Spleen (tissue), 11 donors: ENCODE data around the gene ADAMTS14. TPM values are rescaled to one million over a fixed set of nuclear protein-coding genes. Genes with fewer than 3 reads are reported as not detected.

ENCODE experiments used
- DNase-seq: peaks from one replicate; pipeline ENCODE4 v3.0.0-alpha.2; 2020
- H3K27ac ChIP-seq, 8 donors: fragments of 200-600 bp; sonication (generic) in 7 of 8; 1 replicate in 4 of 8; 2 replicates in 4 of 8; pipeline versions ENCODE4 v1.5.0 to v1.8.0; 2016 to 2021; ENCODE audit warnings: inconsistent platforms in 4 of 8, mild to moderate bottlenecking in 4 of 8, moderate library complexity in 1 of 8
- H3K27me3 ChIP-seq, 7 donors: fragments of 200-600 bp; sonication (generic) in 6 of 7; replicated peaks in 1 of 7; 1 replicate in 4 of 7; 2 replicates in 3 of 7; pipeline versions ENCODE4 v1.5.0 to v1.8.0; 2016 to 2021; ENCODE audit warnings: inconsistent platforms in 3 of 7, mild to moderate bottlenecking in 1 of 7
- H3K36me3 ChIP-seq, 6 donors: fragments of 200-600 bp; sonication (generic) in 5 of 6; 1 replicate in 4 of 6; 2 replicates in 2 of 6; pipeline versions ENCODE4 v1.5.0 to v1.8.0; 2016 to 2021; ENCODE audit warnings: inconsistent platforms in 2 of 6
- H3K4me1 ChIP-seq, 6 donors: fragments of 200-600 bp; sonication (generic) in 5 of 6; 1 replicate in 3 of 6; 2 replicates in 3 of 6; pipeline versions ENCODE4 v1.5.0 to v1.8.0; 2016 to 2021; ENCODE audit warnings: inconsistent platforms in 3 of 6
- H3K4me3 ChIP-seq, 8 donors: fragments of 200-600 bp; sonication (generic) in 7 of 8; 1 replicate in 4 of 8; 2 replicates in 4 of 8; pipeline versions ENCODE4 v1.5.0 to v1.8.0; 2016 to 2021; ENCODE audit warnings: inconsistent platforms in 4 of 8, mild to moderate bottlenecking in 4 of 8, moderate library complexity in 2 of 8
- H3K9me3 ChIP-seq, 8 donors: fragments of 200-600 bp; sonication (generic) in 7 of 8; 1 replicate in 4 of 8; 2 replicates in 4 of 8; pipeline versions ENCODE4 v1.5.0 to v1.8.0; 2016 to 2021; ENCODE audit warnings: inconsistent platforms in 4 of 8
- POLR2A ChIP-seq, 3 donors: fragments of 450-650 bp; IDR thresholded peaks; one replicate each; pipeline ENCODE4 v1.5.1; 2017; ENCODE audit warnings: antibody characterized with exemption in 3 of 3, mild to moderate bottlenecking in 1 of 3
- POLR2AphosphoS5 ChIP-seq, 3 donors: sonication (generic); formaldehyde crosslinking; IDR thresholded peaks; one replicate each; pipeline ENCODE4 v1.5.1; 2017; ENCODE audit warnings: antibody characterized with exemption in 3 of 3
- WGBS, 5 donors: extraction: QIAGEN DNeasy Blood & Tissue Kit in 3 of 5; methylation state at CpG; one replicate each; pipeline versions ENCODE4 v1.1.5 to v1.1.7; 2013 to 2018; 5-methylcytosine and 5-hydroxymethylcytosine counted together
- intact Hi-C: fragments of 100-400 bp; cut with DNase I; formaldehyde crosslinking; loops from one replicate; pipeline ENCODE4 v1.15.0; 2023; ENCODE audit warnings: low total_unique reads
- polyA plus RNA-seq, 3 donors: library from polyadenylated mRNA; stranded (reverse); fragments of 200-250 nt; gene quantifications; one replicate each; pipeline ENCODE4 v1.2.1, GENCODE V29; 2013
- total RNA-seq, 7 donors: library from RNA; depleted of rRNA in 3 of 7; stranded (reverse); fragments of >200 nt in 3 of 7; fragmentation: NEBNext Ultra II Directional in 4 of 7; extraction: Animal tissue kit (Norgen Biotek cat#: 25700) in 4 of 7; gene quantifications; one replicate each; pipeline versions ENCODE4 v1.1.0 to v1.2.1, GENCODE V29; 2016 to 2021
- TF ChIP-seq, protein P1 (sequence below), 11 experiments: fragments of 200-600 bp in 7 of 11; fragments of 450-650 bp in 4 of 11; sonication (generic) in 4 of 11; IDR thresholded peaks in 8 of 11; conservative IDR thresholded peaks in 3 of 11; 1 replicate in 7 of 11; 2 replicates in 4 of 11; pipeline versions ENCODE4 v1.4.0 to v1.8.0; 2016 to 2021; ENCODE audit warnings: antibody characterized with exemption in 11 of 11, inconsistent platforms in 4 of 11, mild to moderate bottlenecking in 1 of 11
- donor health status: healthy with polysubstance abuse.
- donor health status: DM: no; HTN: no; CAD: no; lungs with moderate emphysema.
- donor health status: DM: no; HTN: no; CAD: no.
- donor health status: Bipolar disorder and iron deficiency.
- donor health status: healthy.
- donor health status: DM: no; HTN: no; CAD: no.
- donor health status: DM: yes; HTN: yes; CAD: no.

Gene ADAMTS14
- total and polyA plus RNA-seq, 10 donors: 0.09 to 1.2 (median 0.36) TPM

DNA sequence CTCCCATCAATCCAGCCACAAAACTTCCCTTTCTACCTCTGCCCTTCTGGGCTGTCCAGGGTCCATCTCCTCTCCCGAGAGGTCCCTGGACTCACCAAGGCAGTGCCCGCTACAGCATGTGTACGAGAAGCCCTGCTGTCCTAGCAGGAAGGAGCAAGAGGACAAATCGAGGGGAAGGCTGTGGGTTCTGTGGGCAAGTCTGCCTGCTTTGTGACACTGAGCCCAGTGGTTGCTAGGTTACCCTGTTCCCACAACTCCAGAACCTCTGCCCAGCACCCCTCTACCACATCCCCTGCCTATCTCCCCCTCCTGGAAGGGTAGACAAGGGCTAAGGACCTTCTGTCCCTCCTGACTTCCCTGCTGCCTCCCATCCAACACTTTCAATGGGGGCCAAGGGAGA, 112.9 kb downstream of the ADAMTS14 start, which contains the start of gene TBATA:
TSS of gene TBATA (minus strand) at position 188 of the 400 bp plus-strand sequence. CDS start 1,998 bp downstream, outside the sequence.
- Histone ChIP-seq H3K4me1 (peaks cover 0 to 12% (median 0%) of the 10 kb centered on the region in 6 donors), H3K4me3 (no peak within 1 kb of the TSS), H3K27me3 (peaks cover 0 to 28% (median 0%) of the 10 kb centered on the region in 7 donors), H3K27ac (peak within 1 kb of the TSS in 2 of 8 donors; percentile 32 to 43), H3K9me3 (peaks cover 0 to 5% (median 0%) of the 10 kb centered on the region in 8 donors), H3K36me3 (no peaks in the 10 kb centered on the region)
- WGBS, 5 donors: 8 to 45% (median 31%) methylated on average over 2 to 4 of the region's 4 CpGs
- no peak for DNase-seq
- TF ChIP-seq, protein P1, sequence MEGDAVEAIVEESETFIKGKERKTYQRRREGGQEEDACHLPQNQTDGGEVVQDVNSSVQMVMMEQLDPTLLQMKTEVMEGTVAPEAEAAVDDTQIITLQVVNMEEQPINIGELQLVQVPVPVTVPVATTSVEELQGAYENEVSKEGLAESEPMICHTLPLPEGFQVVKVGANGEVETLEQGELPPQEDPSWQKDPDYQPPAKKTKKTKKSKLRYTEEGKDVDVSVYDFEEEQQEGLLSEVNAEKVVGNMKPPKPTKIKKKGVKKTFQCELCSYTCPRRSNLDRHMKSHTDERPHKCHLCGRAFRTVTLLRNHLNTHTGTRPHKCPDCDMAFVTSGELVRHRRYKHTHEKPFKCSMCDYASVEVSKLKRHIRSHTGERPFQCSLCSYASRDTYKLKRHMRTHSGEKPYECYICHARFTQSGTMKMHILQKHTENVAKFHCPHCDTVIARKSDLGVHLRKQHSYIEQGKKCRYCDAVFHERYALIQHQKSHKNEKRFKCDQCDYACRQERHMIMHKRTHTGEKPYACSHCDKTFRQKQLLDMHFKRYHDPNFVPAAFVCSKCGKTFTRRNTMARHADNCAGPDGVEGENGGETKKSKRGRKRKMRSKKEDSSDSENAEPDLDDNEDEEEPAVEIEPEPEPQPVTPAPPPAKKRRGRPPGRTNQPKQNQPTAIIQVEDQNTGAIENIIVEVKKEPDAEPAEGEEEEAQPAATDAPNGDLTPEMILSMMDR (IDR thresholded peaks at IDR 0.05 in 8 of 11, conservative IDR thresholded peaks at IDR 0.05 in 3 of 11): no peak
- no peak for TF ChIP-seq POLR2A (IDR thresholded peaks at IDR 0.05)
- no peak for TF ChIP-seq POLR2AphosphoS5 (IDR thresholded peaks at IDR 0.05)
- intact Hi-C loops: no loop called here

DNA sequence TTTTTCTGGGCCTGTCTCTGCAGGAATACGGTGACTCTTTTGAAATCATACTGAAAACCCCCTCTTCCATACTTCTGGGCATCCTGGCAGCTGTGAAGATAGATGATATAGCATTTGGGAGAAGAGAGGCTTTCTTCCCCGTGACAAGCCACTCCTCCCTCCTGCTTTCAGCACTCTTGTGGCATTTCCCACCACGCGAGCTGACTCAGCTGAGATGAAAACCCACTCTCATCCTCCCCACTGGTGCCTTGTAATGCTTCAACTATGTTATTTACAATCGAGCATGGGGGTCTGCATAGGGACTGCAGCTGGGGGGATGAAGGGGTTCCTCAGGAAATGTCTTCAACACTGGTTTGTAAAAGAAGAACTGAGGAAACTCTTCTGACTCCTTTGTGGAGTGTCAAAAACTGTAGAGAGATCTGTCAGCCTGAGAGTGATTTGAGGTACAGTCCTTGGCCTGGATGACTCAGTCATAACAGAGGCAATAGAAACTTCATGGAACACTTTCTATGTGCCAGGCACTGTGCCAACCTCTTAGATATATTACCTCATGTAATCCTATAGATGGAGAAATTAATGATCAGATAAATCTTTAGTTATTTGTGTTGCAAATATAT, 114.6 kb downstream of the ADAMTS14 start:
- Histone ChIP-seq H3K4me1 (peaks cover 0 to 12% (median 0%) of the 10 kb centered on the region in 6 donors), H3K27me3 (peaks cover 0 to 28% (median 0%) of the 10 kb centered on the region in 7 donors), H3K9me3 (peaks cover 0 to 5% (median 0%) of the 10 kb centered on the region in 8 donors), H3K27ac (peak overlapping the region in 1 of 8 donors; percentile 27), H3K4me3 (no peak overlapping the region), H3K36me3 (no peaks in the 10 kb centered on the region)
- no peak for DNase-seq
- intact Hi-C loops: no loop called here
- WGBS, 5 donors: 25 to 49% (median 34%) methylated on average over 5 of the region's 5 CpGs
- TF ChIP-seq, protein P1 (IDR thresholded peaks at IDR 0.05 in 8 of 11, conservative IDR thresholded peaks at IDR 0.05 in 3 of 11): no peak
- TF ChIP-seq POLR2AphosphoS5 (IDR thresholded peaks at IDR 0.05) (no peak), POLR2A (IDR thresholded peaks at IDR 0.05) (no peak)

DNA sequence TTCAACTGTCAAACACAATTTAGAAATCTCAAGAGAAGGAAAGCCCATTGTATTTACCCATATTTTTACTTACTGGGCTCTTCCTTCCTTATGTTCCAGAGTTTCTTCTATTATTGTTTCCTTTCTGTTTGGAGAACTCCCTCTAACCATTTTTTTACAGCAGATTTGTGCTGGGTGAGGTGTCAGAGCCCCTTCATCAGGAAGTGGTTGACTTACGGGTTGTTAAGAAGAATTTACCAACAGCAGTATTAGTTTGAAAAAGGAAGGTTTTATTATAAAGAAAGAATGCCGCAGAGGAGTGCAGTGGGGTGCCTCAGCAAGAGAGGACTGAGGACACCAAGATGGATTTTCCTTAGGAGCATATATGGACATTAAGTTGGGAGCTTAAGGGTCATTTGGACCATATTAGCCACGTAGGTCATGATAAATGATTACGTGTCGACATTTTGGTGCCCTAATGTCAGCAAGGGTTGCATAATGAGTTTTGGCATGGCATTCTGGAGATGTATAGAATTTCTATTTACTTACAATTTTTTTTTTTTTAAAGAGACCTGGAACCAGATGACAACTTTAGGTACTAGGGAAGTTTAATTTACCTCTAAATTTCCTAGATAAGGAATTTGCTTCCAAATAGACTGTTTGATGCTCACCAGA, 119.2 kb downstream of the ADAMTS14 start:
- Histone ChIP-seq H3K9me3 (peaks cover 0 to 5% (median 0%) of the 10 kb centered on the region in 8 donors), H3K27me3 (no peaks in the 10 kb centered on the region), H3K4me3 (no peak overlapping the region), H3K27ac (no peak overlapping the region), H3K36me3 (no peaks in the 10 kb centered on the region), H3K4me1 (no peaks in the 10 kb centered on the region)
- TF ChIP-seq POLR2A (IDR thresholded peaks at IDR 0.05) (no peak), POLR2AphosphoS5 (IDR thresholded peaks at IDR 0.05) (no peak)
- DNase-seq: no peak
- intact Hi-C loops: no loop called here
- WGBS, 5 donors: 28 to 54% (median 45%) methylated on average over 5 of the region's 5 CpGs

DNA sequence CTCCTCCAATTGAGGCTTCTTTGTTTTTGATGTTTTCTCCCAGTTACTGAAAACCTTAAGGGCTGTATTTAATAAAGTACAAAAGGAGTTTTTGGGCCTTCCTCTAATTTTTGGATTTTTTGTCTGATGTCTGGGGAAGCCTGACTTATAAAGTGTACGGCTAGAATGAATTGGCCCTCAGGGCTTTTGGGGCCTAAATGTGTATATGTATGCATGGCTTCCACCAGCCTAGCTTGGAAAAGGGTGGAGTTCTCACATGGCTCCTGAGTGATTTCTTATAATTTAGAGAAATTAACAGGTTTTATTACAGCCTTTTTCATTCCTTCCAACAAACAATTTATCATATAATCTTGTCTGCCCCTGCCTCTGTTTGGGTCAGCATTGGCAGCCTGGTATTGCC, 123.3 kb downstream of the ADAMTS14 start:
- Histone ChIP-seq H3K4me1 (no peaks in the 10 kb centered on the region), H3K27ac (no peak overlapping the region), H3K9me3 (no peaks in the 10 kb centered on the region), H3K27me3 (peaks cover 0 to 13% (median 0%) of the 10 kb centered on the region in 7 donors), H3K36me3 (no peaks in the 10 kb centered on the region), H3K4me3 (no peak overlapping the region)
- no peak for DNase-seq
- intact Hi-C loops: no loop called here
- WGBS, 5 donors: 93 to 100% (median 97%) methylated on average over 1 of the region's 1 CpG
- TF ChIP-seq, protein P1 (IDR thresholded peaks at IDR 0.05 in 8 of 11, conservative IDR thresholded peaks at IDR 0.05 in 3 of 11): no peak
